CD14-positive monocyte (primary cell): Measurements from ENCODE around the gene RAET1G. TPM values are rescaled to one million over a fixed set of nuclear protein-coding genes. Genes with fewer than 3 reads are reported as not detected.
"Not testable (repeated sequence)": the region's sequence is repeated elsewhere in the genome, so short reads cannot be mapped to it uniquely, and the experiment has no call there.

Source experiments
- DNase-seq, 3 donors: peaks; one replicate each; pipeline ENCODE4 v3.0.0-alpha.2; 2011 to 2022
- H2AFZ ChIP-seq: 2 replicates; pipeline ENCODE4 v1.6.0; 2012; ENCODE audit warnings: mild to moderate bottlenecking, low read depth, low read length, inconsistent platforms; ENCODE audit not compliant: insufficient read depth, poor library complexity, severe bottlenecking
- H3K27ac ChIP-seq, 2 donors: 1 replicate in 1 of 2; 2 replicates in 1 of 2; pipeline ENCODE4 v1.5.1; 2012 to 2013; ENCODE audit warnings: low read length in 2 of 2, control low read depth in 1 of 2, inconsistent platforms in 1 of 2, low read depth in 1 of 2, mild to moderate bottlenecking in 1 of 2
- H3K27me3 ChIP-seq, 2 donors: one replicate each; pipeline versions ENCODE4 v1.6.0 to v1.6.1; 2011 to 2013; ENCODE audit warnings: low read length in 2 of 2; ENCODE audit not compliant: control insufficient read depth in 2 of 2, insufficient read depth in 2 of 2
- H3K36me3 ChIP-seq, 2 donors: replicated peaks in 1 of 2; 1 replicate in 1 of 2; 2 replicates in 1 of 2; pipeline versions ENCODE4 v1.5.1 to v1.6.1; 2012 to 2013; ENCODE audit warnings: low read length in 2 of 2, control low read depth in 1 of 2, inconsistent platforms in 1 of 2, mild to moderate bottlenecking in 1 of 2; ENCODE audit not compliant: insufficient read depth in 2 of 2, control insufficient read depth in 1 of 2
- H3K4me1 ChIP-seq, 2 donors: 1 replicate in 1 of 2; 2 replicates in 1 of 2; pipeline versions ENCODE4 v1.5.1 to v1.6.1; 2012 to 2013; ENCODE audit warnings: low read length in 2 of 2, control low read depth in 1 of 2, inconsistent platforms in 1 of 2, mild to moderate bottlenecking in 1 of 2, moderate library complexity in 1 of 2; ENCODE audit not compliant: insufficient read depth in 2 of 2, control insufficient read depth in 1 of 2
- H3K4me2 ChIP-seq: replicated peaks from 2 replicates; pipeline ENCODE3; 2012; ENCODE audit warnings: low read length, moderate library complexity, mild to moderate bottlenecking; ENCODE audit not compliant: poor library complexity, severe bottlenecking; ENCODE audit errors: extremely low read depth
- H3K4me3 ChIP-seq, 3 experiments: fragments of 200-600 bp in 1 of 3; sonication (generic) in 1 of 3; replicated peaks in 1 of 3; 1 replicate in 2 of 3; 2 replicates in 1 of 3; pipeline ENCODE4 v1.5.1; 2011 to 2013; ENCODE audit warnings: low read length in 3 of 3, mild to moderate bottlenecking in 3 of 3, control low read depth in 2 of 3, low read depth in 2 of 3, inconsistent platforms in 1 of 3, moderate library complexity in 1 of 3
- H3K79me2 ChIP-seq: 2 replicates; pipeline ENCODE4 v1.6.0; 2012; ENCODE audit warnings: mild to moderate bottlenecking, control low read depth, inconsistent platforms, low read length, moderate library complexity; ENCODE audit not compliant: insufficient read depth
- H3K9ac ChIP-seq: 2 replicates; pipeline ENCODE4 v1.6.0; 2017; ENCODE audit warnings: low read length, mild to moderate bottlenecking; ENCODE audit not compliant: insufficient read depth, poor library complexity, severe bottlenecking
- H3K9me3 ChIP-seq, 2 donors: replicated peaks in 1 of 2; 1 replicate in 1 of 2; 2 replicates in 1 of 2; pipeline versions ENCODE4 v1.5.1 to v1.6.1; 2012 to 2013; ENCODE audit warnings: low read length in 2 of 2, control low read depth in 1 of 2; ENCODE audit not compliant: control insufficient read depth in 1 of 2, insufficient read depth in 1 of 2
- H4K20me1 ChIP-seq: 2 replicates; pipeline ENCODE4 v1.6.0; 2012; ENCODE audit warnings: mild to moderate bottlenecking, low read length, control low read depth, moderate library complexity; ENCODE audit not compliant: insufficient read depth
- H3K27ac Mint-ChIP-seq, 7 donors: one replicate each; pipeline ENCODE4 v1.8.0; 2020; ENCODE audit warnings: mild to moderate bottlenecking in 7 of 7, mixed read lengths in 7 of 7, moderate library complexity in 6 of 7, inconsistent platforms in 2 of 7
- H3K27me3 Mint-ChIP-seq, 3 donors: one replicate each; pipeline ENCODE4 v1.8.0; 2021 to 2022; ENCODE audit warnings: low read depth in 3 of 3, mild to moderate bottlenecking in 3 of 3, mixed read lengths in 3 of 3, moderate library complexity in 3 of 3, inconsistent platforms in 1 of 3
- H3K36me3 Mint-ChIP-seq, 2 donors: one replicate each; pipeline ENCODE4 v1.8.0; 2020; ENCODE audit warnings: mixed read lengths in 2 of 2, inconsistent platforms in 1 of 2, mild to moderate bottlenecking in 1 of 2
- H3K4me1 Mint-ChIP-seq: one replicate; pipeline ENCODE4 v1.8.0; 2020; ENCODE audit warnings: mild to moderate bottlenecking, mixed read lengths
- H3K4me3 Mint-ChIP-seq, 2 donors: one replicate each; pipeline ENCODE4 v1.8.0; 2020; ENCODE audit warnings: mild to moderate bottlenecking in 2 of 2, mixed read lengths in 2 of 2, moderate library complexity in 1 of 2
- H3K9me3 Mint-ChIP-seq, 7 donors: one replicate each; pipeline ENCODE4 v1.8.0; 2020 to 2022; ENCODE audit warnings: mixed read lengths in 7 of 7, mild to moderate bottlenecking in 6 of 7, moderate library complexity in 6 of 7, inconsistent platforms in 2 of 7
- WGBS: methylation state at CpG from one replicate; pipeline ENCODE4 v1.1.5; 2013; ENCODE audit warnings: missing lambda C conversion rate; ENCODE audit not compliant: insufficient coverage; 5-methylcytosine and 5-hydroxymethylcytosine counted together
- intact Hi-C, 2 donors: fragments of 100-400 bp; cut with micrococcal nuclease; formaldehyde crosslinking; loops; one replicate each; pipeline versions ENCODE4 v1.15.0 to v1.15.1; 2023
- polyA plus RNA-seq, 3 donors: library from polyadenylated mRNA; depleted of rRNA in 1 of 3; unstranded in 2 of 3; stranded (reverse) in 1 of 3; fragments of 300-500 nt in 2 of 3; fragments of >200 nt in 1 of 3; fragmentation: Illumina TruSeq in 2 of 3; gene quantifications; 1 replicate in 2 of 3; 2 replicates in 1 of 3; pipeline ENCODE4 v1.2.3, GENCODE V29; 2012 to 2021
- TF ChIP-seq, protein P1 (sequence below): fragments of 200-600 bp; IDR thresholded peaks from one replicate; pipeline ENCODE4 v1.8.0; 2022; ENCODE audit warnings: antibody characterized with exemption, mild to moderate bottlenecking

Gene RAET1G
- polyA plus RNA-seq, 3 donors, result not detected

DNA sequence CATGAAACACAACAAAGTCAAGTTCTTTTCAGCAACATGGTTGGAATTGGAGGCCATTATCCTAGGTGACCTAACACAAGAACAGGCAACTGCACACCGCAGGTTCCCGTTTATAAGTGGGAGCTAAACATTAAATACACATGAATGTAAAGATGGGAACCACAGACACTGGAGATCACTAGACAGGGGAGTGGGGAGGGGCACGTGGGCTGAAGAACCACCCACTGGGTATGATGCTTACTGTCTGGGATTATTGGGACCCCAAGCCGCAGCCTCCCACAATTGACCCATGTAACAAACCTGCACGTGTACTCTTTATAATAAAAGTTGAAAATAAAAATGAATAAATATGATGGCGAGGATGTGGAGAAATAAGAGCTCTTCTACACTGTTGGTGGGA is 8.6 kb upstream of the RAET1G start:
- peak overlapping the region in 1 of 2 donors; percentile 13 for H3K4me3 Mint-ChIP-seq
- Histone ChIP-seq H3K9ac (no peak overlapping the region), H3K4me2 (no peak overlapping the region), H4K20me1 (no peaks in the 10 kb centered on the region), H3K79me2 (no peaks in the 10 kb centered on the region), H3K36me3 (no peaks in the 10 kb centered on the region), H3K27me3 (peaks cover 49 to 77% of the 10 kb centered on the region in 2 donors), H3K4me3 (no peak overlapping the region), H3K9me3 (no peaks in the 10 kb centered on the region), H3K27ac (no peak overlapping the region), H3K4me1 (no peaks in the 10 kb centered on the region), H2AFZ (no peak overlapping the region)
- no peak overlapping the region for H3K27ac Mint-ChIP-seq
- TF ChIP-seq, protein P1, sequence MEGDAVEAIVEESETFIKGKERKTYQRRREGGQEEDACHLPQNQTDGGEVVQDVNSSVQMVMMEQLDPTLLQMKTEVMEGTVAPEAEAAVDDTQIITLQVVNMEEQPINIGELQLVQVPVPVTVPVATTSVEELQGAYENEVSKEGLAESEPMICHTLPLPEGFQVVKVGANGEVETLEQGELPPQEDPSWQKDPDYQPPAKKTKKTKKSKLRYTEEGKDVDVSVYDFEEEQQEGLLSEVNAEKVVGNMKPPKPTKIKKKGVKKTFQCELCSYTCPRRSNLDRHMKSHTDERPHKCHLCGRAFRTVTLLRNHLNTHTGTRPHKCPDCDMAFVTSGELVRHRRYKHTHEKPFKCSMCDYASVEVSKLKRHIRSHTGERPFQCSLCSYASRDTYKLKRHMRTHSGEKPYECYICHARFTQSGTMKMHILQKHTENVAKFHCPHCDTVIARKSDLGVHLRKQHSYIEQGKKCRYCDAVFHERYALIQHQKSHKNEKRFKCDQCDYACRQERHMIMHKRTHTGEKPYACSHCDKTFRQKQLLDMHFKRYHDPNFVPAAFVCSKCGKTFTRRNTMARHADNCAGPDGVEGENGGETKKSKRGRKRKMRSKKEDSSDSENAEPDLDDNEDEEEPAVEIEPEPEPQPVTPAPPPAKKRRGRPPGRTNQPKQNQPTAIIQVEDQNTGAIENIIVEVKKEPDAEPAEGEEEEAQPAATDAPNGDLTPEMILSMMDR, result no peak
- DNase-seq, result no peak
- H3K9me3 Mint-ChIP-seq, result peaks cover 0 to 3% (median 2%) of the 10 kb centered on the region in 7 donors
- peaks cover 65 to 83% (median 66%) of the 10 kb centered on the region in 3 donors for H3K27me3 Mint-ChIP-seq
- intact Hi-C loops, result loop anchor here in 1 of 2 donors (10.0 kb wide), 2 partner anchors 387 to 883 kb away; partner anchors contain the start of gene PPIL4
- H3K36me3 Mint-ChIP-seq, result no peaks in the 10 kb centered on the region
- WGBS, result no CpG with 5 or more reads among the region's 6 CpGs
- H3K4me1 Mint-ChIP-seq, result peaks cover under 1% of the 10 kb centered on the region

DNA sequence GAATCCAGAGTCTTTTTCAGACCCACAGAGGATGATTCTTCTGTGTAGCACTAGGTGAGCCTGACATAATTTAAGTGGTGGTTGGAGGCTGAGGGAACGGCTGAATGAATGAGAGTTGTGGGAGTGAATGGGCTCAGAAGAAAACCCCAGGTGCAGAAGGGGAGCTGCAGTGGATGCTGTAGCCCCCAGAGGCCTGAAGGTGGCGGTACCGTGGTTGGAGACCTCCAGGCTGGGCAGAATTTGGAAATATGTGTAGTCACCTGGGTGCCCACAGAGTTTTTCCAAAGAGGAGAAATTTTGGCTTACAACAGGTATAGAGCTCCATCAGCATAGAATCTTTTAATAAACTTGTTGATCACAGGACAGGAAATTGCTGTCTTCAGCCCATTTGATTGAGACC is 6.5 kb upstream of the RAET1G start:
- intact Hi-C loops, result loop anchor here (5.0 to 10.0 kb wide), 2 partner anchors 97 to 205 kb away; no protein-coding TSS in a partner anchor
- H3K9me3 ChIP-seq, result peaks cover 0 to 4% of the 10 kb centered on the region in 2 donors
- Mint-ChIP-seq H3K9me3 (peaks cover 0 to 9% (median 2%) of the 10 kb centered on the region in 7 donors), H3K27me3 (peaks cover 64 to 83% (median 67%) of the 10 kb centered on the region in 3 donors), H3K36me3 (peaks cover 0 to 7% of the 10 kb centered on the region in 2 donors), H3K4me3 (peak overlapping the region in 1 of 2 donors; percentile 67), H3K27ac (no peak overlapping the region), H3K4me1 (peaks cover 12% of the 10 kb centered on the region)
- peaks cover 13 to 14% of the 10 kb centered on the region in 2 donors for H3K4me1 ChIP-seq
- DNase-seq, result no peak
- WGBS, result 5% methylated on average over 3 of the region's 3 CpGs
- H3K79me2 ChIP-seq, result no peaks in the 10 kb centered on the region
- no peak overlapping the region for H3K27ac ChIP-seq
- peaks cover 35 to 77% of the 10 kb centered on the region in 2 donors for H3K27me3 ChIP-seq
- H3K4me2 ChIP-seq, result no peak overlapping the region
- no peak overlapping the region for H3K4me3 ChIP-seq
- no peaks in the 10 kb centered on the region for H3K36me3 ChIP-seq
- H4K20me1 ChIP-seq, result no peaks in the 10 kb centered on the region
- TF ChIP-seq, protein P1, result peak; percentile 23
- no peak overlapping the region for H3K9ac ChIP-seq
- H2AFZ ChIP-seq, result no peak overlapping the region

DNA sequence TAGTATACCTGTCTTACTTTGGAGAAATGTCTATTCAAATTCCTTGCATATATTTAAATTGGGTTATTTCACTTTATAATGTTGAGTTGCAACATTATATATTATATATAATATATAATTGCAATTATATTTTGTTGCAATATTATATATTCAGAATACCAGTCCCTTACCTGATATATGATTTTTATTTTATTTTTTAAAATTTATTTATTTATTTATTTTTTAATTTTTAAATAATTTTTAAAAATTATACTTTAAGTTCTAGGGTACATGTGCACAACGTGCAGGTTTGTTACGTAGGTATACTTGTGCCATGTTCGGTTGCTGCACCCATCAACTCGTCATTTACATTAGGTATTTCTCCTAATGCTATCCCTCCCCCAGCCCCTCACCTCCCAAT is 4.1 kb upstream of the RAET1G start:
- H3K9ac ChIP-seq, H4K20me1 ChIP-seq, H3K79me2 ChIP-seq, DNase-seq, H3K4me2 ChIP-seq, H3K4me3 ChIP-seq, H2AFZ ChIP-seq, H3K27ac Mint-ChIP-seq, H3K27ac ChIP-seq, H3K36me3 ChIP-seq, H3K9me3 ChIP-seq: not testable (repeated sequence)
- peaks cover 0 to 24% (median 16%) of the 10 kb centered on the region in 7 donors for H3K9me3 Mint-ChIP-seq
- Histone ChIP-seq H3K27me3 (peaks cover 43 to 85% of the 10 kb centered on the region in 2 donors), H3K4me1 (peaks cover 28 to 29% of the 10 kb centered on the region in 2 donors)
- H3K4me3 Mint-ChIP-seq, result peak overlapping the region in 1 of 2 donors; percentile 96
- H3K4me1 Mint-ChIP-seq, result peaks cover 30% of the 10 kb centered on the region
- intact Hi-C loops, result loop anchor here (5.0 to 10.0 kb wide), 2 partner anchors 95 to 202 kb away; no protein-coding TSS in a partner anchor
- H3K36me3 Mint-ChIP-seq, result peaks cover 8 to 15% of the 10 kb centered on the region in 2 donors
- H3K27me3 Mint-ChIP-seq, result peaks cover 78 to 89% (median 80%) of the 10 kb centered on the region in 3 donors
- 92% methylated on average over 4 of the region's 4 CpGs for WGBS
